ENCODE results near the gene IKZF5. TPM values are rescaled to one million over a fixed set of nuclear protein-coding genes. Genes with fewer than 3 reads are reported as not detected.

The IKZF5 gene
- polyA plus RNA-seq, 1 experiment: 7.8 TPM

DNA sequence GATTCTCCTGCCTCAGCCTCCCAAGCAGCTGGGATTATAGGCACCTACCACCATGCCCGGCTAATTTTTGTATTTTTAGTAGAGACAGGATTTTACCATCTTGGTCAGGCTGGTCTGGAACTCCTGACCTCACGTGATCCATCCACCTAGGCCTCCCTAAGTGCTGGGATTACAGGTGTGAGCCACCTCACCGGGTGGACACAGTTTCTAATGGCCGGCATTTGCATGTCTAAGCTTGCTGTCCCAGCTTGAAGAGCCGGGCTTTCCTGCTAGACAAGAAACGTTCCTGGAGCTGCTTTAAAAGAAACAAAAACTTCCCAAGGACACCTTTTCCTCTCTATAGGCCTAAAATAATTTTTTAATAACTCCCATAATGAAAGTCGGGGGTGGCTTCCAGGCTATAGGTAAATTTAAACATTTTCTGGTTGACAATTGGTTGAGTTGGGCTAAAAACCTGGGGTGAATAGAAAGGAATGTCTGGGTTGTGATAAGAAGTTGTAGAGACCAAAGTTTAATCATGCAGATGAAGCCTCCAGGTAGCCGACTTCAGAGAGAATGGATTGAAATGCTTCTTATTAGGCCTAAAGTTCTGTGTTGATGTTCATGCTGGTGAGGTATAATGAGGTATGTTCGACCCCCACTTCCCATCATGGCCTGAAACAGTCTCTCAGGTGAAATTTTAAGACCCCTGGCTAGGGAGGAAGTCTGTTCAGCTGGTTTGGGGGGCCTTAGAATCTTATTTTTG, 9.0 kb upstream of the IKZF5 start:
- H3K4me3 ChIP-seq (ENCODE audit: low read depth, low read length): no peak overlapping the region
- H3K27ac ChIP-seq (ENCODE audit: low read depth, low read length): no peak overlapping the region
- TF ChIP-seq, protein P1, sequence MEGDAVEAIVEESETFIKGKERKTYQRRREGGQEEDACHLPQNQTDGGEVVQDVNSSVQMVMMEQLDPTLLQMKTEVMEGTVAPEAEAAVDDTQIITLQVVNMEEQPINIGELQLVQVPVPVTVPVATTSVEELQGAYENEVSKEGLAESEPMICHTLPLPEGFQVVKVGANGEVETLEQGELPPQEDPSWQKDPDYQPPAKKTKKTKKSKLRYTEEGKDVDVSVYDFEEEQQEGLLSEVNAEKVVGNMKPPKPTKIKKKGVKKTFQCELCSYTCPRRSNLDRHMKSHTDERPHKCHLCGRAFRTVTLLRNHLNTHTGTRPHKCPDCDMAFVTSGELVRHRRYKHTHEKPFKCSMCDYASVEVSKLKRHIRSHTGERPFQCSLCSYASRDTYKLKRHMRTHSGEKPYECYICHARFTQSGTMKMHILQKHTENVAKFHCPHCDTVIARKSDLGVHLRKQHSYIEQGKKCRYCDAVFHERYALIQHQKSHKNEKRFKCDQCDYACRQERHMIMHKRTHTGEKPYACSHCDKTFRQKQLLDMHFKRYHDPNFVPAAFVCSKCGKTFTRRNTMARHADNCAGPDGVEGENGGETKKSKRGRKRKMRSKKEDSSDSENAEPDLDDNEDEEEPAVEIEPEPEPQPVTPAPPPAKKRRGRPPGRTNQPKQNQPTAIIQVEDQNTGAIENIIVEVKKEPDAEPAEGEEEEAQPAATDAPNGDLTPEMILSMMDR (IDR thresholded peaks at IDR 0.05; ENCODE audit: low read depth, low read length): no peak
- no peaks in the 10 kb centered on the region for H3K9me3 ChIP-seq (ENCODE audit: control insufficient read depth, insufficient read depth, low read length)
- H3K27me3 ChIP-seq (ENCODE audit: control insufficient read depth, insufficient read depth, low read length): no peaks in the 10 kb centered on the region
- POLR2A ChIA-PET: no interaction called here
- CTCF ChIA-PET: no interaction called here
- no peak for DNase-seq (ENCODE audit: low read depth, low spot score)

DNA sequence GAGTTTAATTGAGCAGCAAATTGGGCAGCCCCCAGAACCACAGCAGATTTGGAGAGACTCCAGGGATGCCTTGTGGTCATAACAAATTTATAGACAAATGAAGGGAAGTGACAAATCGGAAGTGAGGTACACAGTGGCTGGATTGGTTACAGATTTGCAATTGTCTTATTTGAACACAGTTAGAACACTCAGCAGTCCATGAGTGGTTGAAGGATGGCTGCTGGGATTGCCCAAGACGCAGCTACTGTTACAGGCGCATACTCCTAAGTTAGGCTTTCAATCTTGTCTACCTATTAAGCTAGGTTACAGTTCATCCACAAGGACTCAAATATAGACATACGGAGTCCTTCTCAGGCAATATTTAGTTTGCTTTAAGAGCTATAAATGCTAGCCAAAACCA, 7.6 kb upstream of the IKZF5 start:
- no peaks in the 10 kb centered on the region for H3K27me3 ChIP-seq (ENCODE audit: control insufficient read depth, insufficient read depth, low read length)
- H3K27ac ChIP-seq (ENCODE audit: low read depth, low read length): no peak overlapping the region
- no peak for DNase-seq (ENCODE audit: low read depth, low spot score)
- ChIA-PET CTCF (interaction anchor here (0.5 kb wide), 1 partner anchor 542 kb away, joined by 8 read pairs; no protein-coding TSS in a partner anchor), POLR2A (no interaction called here)
- no peaks in the 10 kb centered on the region for H3K9me3 ChIP-seq (ENCODE audit: control insufficient read depth, insufficient read depth, low read length)
- no peak overlapping the region for H3K4me3 ChIP-seq (ENCODE audit: low read depth, low read length)
- TF ChIP-seq, protein P1 (IDR thresholded peaks at IDR 0.05; ENCODE audit: low read depth, low read length): no peak

DNA sequence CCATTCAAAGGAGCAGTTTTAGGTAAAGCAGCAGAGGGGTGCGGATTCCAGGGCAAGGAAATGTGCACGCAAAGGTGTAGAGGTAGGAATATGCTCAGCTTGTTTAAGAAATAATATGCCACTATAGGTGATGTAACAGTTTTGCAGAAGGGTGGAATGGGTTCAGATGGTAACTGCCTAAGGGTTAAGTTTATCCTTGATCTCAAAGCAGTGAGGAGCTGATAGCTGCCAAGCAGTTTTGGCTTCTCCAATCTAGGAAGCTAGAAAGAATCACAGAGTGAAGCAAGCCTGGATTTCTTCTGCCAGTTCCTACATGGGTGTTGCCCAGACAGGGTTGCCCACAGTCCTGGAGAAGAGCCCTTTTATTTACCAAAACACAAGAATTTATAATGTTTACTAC, 6.2 kb upstream of the IKZF5 start:
- no peak for DNase-seq (ENCODE audit: low read depth, low spot score)
- TF ChIP-seq, protein P1 (IDR thresholded peaks at IDR 0.05; ENCODE audit: low read depth, low read length): no peak
- H3K27ac ChIP-seq (ENCODE audit: low read depth, low read length): no peak overlapping the region
- H3K9me3 ChIP-seq (ENCODE audit: control insufficient read depth, insufficient read depth, low read length): no peaks in the 10 kb centered on the region
- no peak overlapping the region for H3K4me3 ChIP-seq (ENCODE audit: low read depth, low read length)
- ChIA-PET POLR2A (interaction anchor here (0.6 kb wide), 1 partner anchor 11 kb away, joined by 4 read pairs; no protein-coding TSS in a partner anchor), CTCF (interaction anchor here (1.1 kb wide), 1 partner anchor 28 kb away, joined by 6 read pairs; no protein-coding TSS in a partner anchor)
- H3K27me3 ChIP-seq (ENCODE audit: control insufficient read depth, insufficient read depth, low read length): no peaks in the 10 kb centered on the region

DNA sequence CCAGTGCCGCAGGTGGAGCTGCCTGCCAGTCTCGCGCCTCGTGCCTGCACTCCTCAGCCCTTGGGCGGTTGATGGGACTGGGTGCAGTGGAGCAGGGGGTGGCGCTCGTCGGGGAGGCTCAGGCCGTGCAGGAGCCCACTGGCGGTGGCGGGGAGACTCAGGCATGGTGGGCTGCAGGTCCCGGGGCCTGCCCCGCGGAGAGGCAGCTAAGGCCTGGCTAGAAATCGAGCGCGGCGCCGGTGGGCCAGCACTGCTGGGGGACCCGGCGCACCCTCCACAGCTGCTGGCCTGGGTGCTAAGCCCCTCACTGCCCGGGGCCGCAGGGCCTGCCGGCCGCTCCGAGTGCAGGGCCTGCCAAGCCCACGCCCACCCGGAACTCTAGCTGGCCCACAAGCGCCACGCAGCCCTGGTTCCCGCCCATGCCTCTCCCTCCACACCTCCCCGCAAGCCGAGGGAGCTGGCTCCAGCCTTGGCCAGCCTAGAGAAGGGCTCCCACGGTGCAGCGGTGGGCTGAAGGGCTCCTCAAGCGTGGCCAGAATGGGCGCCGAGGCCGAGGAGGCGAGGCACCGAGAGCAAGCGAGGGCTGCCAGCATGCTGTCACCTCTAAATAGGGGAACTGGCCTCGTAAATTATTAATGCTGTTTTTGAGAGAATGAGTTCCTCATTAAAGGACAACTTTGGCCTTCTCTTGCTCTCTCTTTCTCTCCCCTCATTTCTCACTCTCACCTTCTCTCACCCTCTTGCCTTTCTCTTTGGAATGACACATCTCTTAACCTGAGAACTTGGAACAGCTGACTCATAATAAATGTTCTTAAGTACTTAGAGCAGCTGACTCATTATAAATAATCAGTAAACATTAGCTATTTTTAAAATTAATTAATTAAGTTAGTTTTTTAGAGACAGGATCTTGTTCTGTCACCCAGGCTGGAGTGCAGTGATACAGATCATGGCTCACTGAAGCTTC, 5.1 kb upstream of the IKZF5 start:
- Histone ChIP-seq H3K4me3 (ENCODE audit: low read depth, low read length) (no peak overlapping the region), H3K27ac (ENCODE audit: low read depth, low read length) (no peak overlapping the region), H3K27me3 (ENCODE audit: control insufficient read depth, insufficient read depth, low read length) (no peaks in the 10 kb centered on the region), H3K9me3 (ENCODE audit: control insufficient read depth, insufficient read depth, low read length) (no peaks in the 10 kb centered on the region; the same call in 1 of the 2 replicates)
- ChIA-PET POLR2A (no interaction called here), CTCF (interaction anchor here (0.8 to 1.1 kb wide), 2 partner anchors 8 to 29 kb away, joined by 4 to 6 read pairs; no protein-coding TSS in a partner anchor)
- TF ChIP-seq, protein P1 (IDR thresholded peaks at IDR 0.05; ENCODE audit: low read depth, low read length): no peak
- DNase-seq (ENCODE audit: low read depth, low spot score): no peak

Data from AG04450 (cell line).